GM12865 (cell line): Measurements from ENCODE around the gene EPB41L2.

Experiments
- DNase-seq: peaks from one replicate; pipeline ENCODE4 v3.0.0; 2010; ENCODE audit warnings: low read depth
- H3K4me3 ChIP-seq: 2 replicates; pipeline ENCODE4 v1.5.1; 2011; ENCODE audit warnings: mild to moderate bottlenecking, low read depth, low read length, control low read depth
- CTCF ChIP-seq: IDR thresholded peaks from 2 replicates; pipeline ENCODE4 v1.5.1; 2011; ENCODE audit warnings: low read length, control low read depth, low read depth, inconsistent platforms; ENCODE audit not compliant: insufficient read depth; ENCODE audit errors: missing control alignments

Gene EPB41L2

GRCh38 chr6:130959951-130960350 lies 103.1 kb downstream of the EPB41L2 start:
- H3K4me3 ChIP-seq, result no peak overlapping the region
- DNase-seq, result no peak
- TF ChIP-seq CTCF, result no peak

DNA sequence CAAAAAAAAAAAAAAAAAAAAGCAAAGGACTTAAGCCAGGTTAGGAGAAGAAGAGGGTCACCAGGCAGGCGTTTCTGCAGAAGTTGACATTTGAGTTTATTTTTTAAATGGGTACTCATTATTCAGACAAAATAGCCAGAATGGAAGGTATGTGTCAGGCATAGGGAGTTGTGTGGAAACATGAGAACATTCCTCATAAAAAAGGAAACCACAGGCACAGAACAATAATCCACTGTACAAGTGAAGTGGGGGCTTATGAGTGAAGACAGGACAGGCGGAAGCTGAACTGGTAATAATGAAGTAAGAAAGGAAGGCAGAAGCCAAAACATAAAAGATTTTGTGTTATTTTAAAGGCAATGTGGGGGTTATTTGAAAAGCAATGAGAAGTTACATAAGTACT lies 104.6 kb downstream of the EPB41L2 start:
- no peak overlapping the region for H3K4me3 ChIP-seq

DNA sequence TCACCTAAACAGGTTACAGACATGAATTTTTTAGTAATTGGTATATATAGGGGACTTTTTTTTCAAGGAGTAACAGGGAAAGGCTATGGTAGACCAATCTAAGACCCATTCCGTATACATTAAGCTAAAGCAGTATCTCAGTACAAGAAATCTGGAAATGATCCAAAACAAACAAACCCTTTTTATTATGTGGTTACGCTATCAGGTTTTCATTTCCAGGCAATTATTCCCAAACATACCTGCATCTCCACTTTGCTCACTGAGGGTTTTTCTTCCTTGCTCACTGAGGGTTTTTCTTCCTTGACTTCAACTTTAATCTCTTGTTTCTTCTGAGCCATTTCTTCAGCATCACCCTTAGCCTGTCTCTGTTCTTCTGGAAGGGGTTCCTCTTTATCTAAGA lies 107.3 kb downstream of the EPB41L2 start:
- no peak for DNase-seq
- no peak overlapping the region for H3K4me3 ChIP-seq
- no peak for TF ChIP-seq CTCF

More for the DNA sequence above, 104.6 kb downstream of the EPB41L2 start:
- no peak for TF ChIP-seq CTCF
- no peak for DNase-seq

- H3K4me3 ChIP-seq, result no peak overlapping the region
- DNase-seq, result no peak
- no peak for TF ChIP-seq CTCF
Measured at GRCh38 chr6:130949553-130949952, 113.5 kb downstream of the EPB41L2 start.

GRCh38 chr6:130947464-130947863 lies 115.6 kb downstream of the EPB41L2 start:
- DNase-seq, result no peak
- no peak overlapping the region for H3K4me3 ChIP-seq
- no peak for TF ChIP-seq CTCF

GRCh38 chr6:130946076-130946475 lies 117.0 kb downstream of the EPB41L2 start:
- H3K4me3 ChIP-seq, result no peak overlapping the region
- no peak for DNase-seq
- TF ChIP-seq CTCF, result no peak

DNA sequence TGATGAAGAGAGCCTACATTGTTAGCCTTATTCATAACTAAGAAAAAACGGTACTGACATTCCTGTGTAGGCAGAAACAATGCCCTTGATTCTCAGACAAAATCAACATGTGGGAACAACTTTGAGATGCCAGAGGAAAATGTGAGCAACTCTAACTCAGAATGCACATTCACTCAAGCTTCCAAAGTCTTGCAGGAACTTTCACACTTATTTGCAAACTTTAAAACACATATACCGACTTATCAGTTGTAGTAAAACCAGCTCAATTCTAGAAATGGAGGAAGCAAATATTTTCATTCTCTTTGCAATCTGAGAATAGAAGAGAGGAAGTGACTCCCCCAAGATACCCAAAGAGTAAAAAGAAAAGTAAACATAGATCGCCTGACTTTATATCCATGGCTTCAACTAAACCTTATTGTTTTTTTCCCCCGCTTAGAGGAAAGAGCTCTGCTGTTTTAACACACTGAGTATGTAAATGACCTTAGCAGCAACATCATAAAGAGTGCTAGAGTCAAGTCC lies 117.6 kb downstream of the EPB41L2 start:
- DNase-seq, result no peak
- no peak for TF ChIP-seq CTCF
- H3K4me3 ChIP-seq, result no peak overlapping the region
